Measurements from ENCODE around the gene PRPF38A.

Gene PRPF38A

GRCh38 chr1:52399629-52400028 is 4.8 kb upstream of the PRPF38A start:
- DNase-seq (ENCODE audit: low read depth) = no peak

DNA sequence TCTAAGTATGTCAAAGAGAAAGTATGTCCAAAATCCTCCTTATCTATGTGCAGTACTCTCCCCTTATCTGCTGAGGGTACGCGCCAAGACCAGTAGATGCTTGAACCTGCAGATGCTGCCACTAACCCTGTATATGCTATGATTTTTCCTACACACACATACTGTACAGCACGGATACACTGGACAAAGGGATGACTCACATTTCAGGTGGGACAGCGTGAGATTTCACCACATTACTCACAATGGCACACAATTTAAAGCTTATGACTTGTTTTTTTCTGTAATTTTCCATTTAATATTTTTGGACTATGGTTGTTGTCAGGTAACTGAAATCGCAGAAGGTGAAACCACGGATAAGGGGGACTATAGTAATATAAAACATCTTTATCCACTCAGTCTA is 4.3 kb upstream of the PRPF38A start:
- DNase-seq (ENCODE audit: low read depth) = no peak

- DNase-seq (ENCODE audit: low read depth) = no peak
Measured at GRCh38 chr1:52402860-52403240, 1.6 kb upstream of the PRPF38A start.

DNA sequence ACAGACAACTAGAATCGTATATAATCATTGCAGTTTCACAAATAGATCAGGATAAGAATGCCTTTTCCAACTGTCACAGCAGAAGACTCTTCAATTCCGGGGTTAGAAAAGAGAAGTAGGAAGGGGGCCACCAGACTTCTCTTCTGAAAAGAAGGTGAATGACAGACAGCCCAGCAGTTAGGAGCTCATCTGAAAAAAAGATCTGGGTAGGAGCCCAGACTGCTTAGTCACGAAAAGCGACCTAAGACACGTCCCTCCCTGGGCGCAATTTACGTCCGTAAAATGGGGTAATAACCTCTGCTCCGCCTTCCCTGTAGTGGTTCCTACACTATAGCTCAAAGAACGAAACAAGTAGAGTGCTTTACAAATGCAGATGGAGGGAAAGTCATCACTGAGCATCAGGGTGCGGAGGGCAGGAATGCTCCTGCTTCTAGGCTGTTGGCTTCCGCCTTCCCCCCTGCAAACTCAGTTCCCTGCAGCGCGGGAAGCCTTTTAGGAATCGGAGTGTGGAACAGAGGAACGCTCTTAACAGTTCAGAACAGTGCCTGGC is 761 bp upstream of the PRPF38A start:
- DNase-seq (ENCODE audit: low read depth) = no peak

DNA sequence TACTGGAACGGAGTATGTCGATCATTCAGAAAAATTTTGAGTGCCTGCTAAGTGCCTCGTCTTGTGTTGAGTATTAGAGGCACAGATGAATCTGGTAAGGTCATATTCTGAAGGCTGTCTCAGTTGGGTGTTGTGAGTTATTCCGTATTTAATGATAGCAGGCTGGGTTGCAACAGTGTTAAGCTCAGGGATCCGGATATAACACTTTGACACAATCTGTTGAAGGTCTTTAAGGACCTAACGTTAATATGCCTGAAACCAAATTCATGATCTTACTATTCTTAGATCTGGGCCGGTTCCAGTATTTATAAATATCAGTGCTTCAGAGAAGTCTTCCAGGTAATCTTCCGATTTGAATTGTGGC is 555 bp downstream of the PRPF38A start:
- DNase-seq (ENCODE audit: low read depth) = no peak

- DNase-seq (ENCODE audit: low read depth) = no peak
Measured at GRCh38 chr1:52413410-52413989, 9.1 kb downstream of the PRPF38A start.

GRCh38 chr1:52414942-52415341 is 10.5 kb downstream of the PRPF38A start:
- DNase-seq (ENCODE audit: low read depth) = no peak

DNA sequence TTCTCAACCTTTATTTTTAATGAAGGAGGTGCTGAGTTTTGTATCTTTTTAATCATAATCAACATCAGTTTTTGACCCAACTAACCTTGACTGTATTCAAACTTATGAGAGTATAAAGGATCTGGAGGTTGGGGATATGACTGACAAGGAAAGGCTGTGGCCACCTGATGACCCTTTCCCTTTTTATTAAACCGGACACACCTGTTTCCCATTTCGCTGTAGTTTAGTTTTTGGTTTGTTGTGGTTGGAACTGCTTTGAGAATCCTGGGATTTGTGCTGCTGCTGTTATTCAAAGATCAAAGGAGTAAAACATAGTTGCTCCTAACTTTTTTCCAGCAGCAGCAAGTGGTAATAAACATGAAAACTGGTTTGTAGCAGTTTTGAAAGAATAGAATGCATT is 12.4 kb downstream of the PRPF38A start:
- no peak for DNase-seq (ENCODE audit: low read depth)

GRCh38 chr1:52420713-52421112 is 16.3 kb downstream of the PRPF38A start:
- no peak for DNase-seq (ENCODE audit: low read depth)

DNA sequence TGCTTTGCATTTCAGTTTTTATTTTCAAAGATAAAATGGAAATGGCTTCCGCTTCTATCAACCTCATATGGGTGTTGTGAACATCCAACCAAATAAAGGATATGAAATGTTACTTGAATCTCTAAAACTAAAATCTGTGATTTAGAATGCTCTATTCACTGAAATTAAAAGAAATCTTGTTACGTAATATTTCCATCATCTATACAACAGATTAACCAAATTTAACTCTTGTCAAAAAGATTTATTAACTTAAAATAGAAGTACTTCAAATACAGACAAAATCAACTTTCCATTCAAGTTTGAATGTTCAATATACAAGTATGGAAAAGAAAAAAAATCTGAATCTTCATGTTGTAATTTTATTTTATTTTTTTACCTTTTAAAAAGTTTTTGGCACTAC is 18.7 kb downstream of the PRPF38A start:
- no peak for DNase-seq (ENCODE audit: low read depth)

GRCh38 chr1:52423771-52424170 is 19.4 kb downstream of the PRPF38A start:
- no peak for DNase-seq (ENCODE audit: low read depth)

GRCh38 chr1:52424231-52424636 is 19.8 kb downstream of the PRPF38A start:
- no peak for DNase-seq (ENCODE audit: low read depth)

DNA sequence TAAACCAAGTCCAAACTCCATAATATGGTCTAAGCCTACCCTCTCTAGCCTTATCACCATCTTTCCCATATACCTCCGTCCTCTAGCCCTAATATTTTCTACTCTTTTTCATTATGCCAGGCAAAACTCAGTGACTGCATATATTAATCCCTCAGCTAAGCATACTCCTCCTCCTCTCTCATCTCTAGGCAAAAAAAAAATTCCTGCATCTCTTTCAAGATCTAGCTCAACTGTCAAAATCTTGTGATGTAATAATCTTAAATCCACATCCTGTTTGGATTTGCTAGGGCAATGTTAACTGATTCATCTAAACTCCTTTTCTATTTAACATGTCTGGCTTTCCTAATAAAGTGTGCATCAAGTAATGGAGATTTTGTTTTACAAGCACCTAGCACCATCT is 20.4 kb downstream of the PRPF38A start:
- no peak for DNase-seq (ENCODE audit: low read depth)

GRCh38 chr1:52426371-52426770 is 22.0 kb downstream of the PRPF38A start:
- DNase-seq (ENCODE audit: low read depth) = peak; percentile 47

DNA sequence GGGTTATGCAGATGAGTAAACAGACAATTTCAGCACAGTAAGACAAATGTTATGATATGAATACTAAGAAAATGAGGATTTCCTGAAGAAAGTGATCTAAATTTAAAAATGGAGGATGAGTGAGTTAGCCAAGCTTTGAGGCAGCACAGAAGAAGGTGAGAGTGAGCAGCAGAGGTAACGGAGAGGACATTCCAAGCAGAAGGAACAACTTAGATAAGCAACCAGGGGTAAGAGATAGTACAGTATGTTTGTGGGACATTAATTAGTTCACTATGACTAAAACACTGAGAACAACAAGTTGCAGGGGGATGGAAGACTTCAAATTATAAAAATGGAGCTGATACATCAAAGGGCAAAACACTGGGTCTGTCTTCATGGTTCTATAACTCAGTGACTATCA is 22.8 kb downstream of the PRPF38A start:
- DNase-seq (ENCODE audit: low read depth) = no peak

GRCh38 chr1:52432807-52433206 is 28.4 kb downstream of the PRPF38A start:
- no peak for DNase-seq (ENCODE audit: low read depth)

DNA sequence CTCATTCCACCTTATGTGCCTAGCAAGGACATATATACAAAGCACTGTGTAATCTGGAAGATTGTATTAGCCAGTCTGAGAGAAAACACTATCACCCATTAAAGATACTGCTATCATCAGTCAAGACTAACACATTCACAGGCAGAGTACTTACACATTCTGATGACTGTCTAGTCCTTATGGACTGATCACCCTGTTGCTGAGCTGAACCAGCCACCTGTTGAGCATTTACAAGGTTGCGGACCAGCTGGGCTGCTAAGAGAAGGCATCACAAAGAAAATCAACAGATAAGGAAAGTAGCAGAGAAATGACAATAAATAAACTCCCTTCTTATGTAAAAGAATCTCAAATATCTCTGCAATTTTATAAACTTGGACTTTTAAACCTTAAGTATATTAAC is 30.8 kb downstream of the PRPF38A start:
- DNase-seq (ENCODE audit: low read depth) = no peak

GRCh38 chr1:52435650-52436049 is 31.2 kb downstream of the PRPF38A start:
- DNase-seq (ENCODE audit: low read depth) = no peak

DNA sequence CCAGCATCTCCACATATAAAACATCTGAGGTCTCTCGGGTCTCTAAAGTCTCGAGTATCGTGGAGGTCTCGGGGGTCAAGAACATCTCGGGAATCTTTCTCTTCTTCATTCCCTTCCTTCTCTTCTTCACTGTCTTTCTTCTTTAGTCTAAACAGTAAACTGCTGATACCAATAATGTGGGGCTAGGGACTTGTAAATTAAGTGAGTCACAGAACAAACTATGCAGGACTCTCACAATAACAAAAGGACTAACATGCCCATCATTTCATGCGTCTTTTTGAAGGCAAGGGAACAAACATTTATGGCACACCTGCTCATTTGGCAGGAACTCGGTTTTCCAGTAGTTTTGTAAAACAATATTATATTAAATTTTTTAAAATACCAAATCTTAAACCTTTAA is 32.4 kb downstream of the PRPF38A start:
- DNase-seq (ENCODE audit: low read depth) = no peak

- no peak for DNase-seq (ENCODE audit: low read depth)
Measured at GRCh38 chr1:52439976-52440375, 35.6 kb downstream of the PRPF38A start.

DNA sequence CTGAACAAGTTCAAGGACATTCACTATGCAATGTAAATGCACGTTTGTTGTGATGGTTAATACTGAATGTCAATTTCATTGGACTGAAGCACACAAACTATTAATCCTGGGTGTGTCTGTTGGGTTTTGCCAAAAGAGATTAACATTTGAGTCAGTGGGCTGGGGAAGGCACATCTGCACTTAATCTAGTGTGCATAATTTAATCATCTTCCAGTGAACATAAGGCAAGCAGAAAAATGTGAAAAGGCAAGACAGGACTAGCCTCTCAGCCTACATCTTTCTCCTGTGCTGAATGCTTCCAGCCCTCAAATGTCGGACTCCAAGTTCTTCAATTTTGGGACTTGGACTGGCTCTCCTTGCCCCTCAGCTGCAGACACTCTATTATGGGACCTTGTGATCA is 40.1 kb downstream of the PRPF38A start:
- no peak for DNase-seq (ENCODE audit: low read depth)

- no peak for DNase-seq (ENCODE audit: low read depth)
Measured at GRCh38 chr1:52454127-52454526, 49.7 kb downstream of the PRPF38A start.

GRCh38 chr1:52454779-52455178 is 50.4 kb downstream of the PRPF38A start:
- DNase-seq (ENCODE audit: low read depth) = no peak

- DNase-seq (ENCODE audit: low read depth) = no peak
Measured at GRCh38 chr1:52455686-52456085, 51.3 kb downstream of the PRPF38A start.

DNA sequence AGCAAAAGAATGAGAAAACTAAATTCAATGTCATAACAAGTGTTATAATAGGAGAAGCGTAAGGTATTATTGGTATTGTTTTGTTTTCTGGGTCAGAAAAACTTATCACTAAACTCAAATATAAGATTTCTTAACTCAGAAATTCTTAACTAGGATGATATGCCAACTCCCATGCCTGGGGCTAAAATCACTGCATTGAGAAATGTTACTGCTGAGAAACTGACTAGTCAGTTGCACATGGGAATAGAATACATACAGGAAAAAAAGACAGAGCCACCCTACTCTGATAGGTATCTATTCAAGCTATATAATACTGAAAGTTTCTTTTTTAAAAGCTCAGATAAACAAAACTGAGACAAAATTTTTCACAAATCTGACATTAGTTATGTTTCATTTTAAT is 56.3 kb downstream of the PRPF38A start:
- DNase-seq (ENCODE audit: low read depth) = no peak

Data from non-pigmented ciliary epithelial cell (primary cell).